Activated T-helper 2 cell treated with anti-CD3 and anti-CD28 coated beads, Interferon-gamma antibody, Interleukin-2, Interleukin-4, amounts not matched to agents 10 μg/mL and 5 μg/mL and 100 μg/mL, durations not matched to agents 14 hours and 24 hours and 36 hours (primary cell): ENCODE measurements around the gene ANXA11. TPM values are rescaled to one million over a fixed set of nuclear protein-coding genes. Genes with fewer than 3 reads are reported as not detected.
A peak's percentile ranks its signal among the peaks of the same experiment; 100 is the strongest.
"Not testable (repeated sequence)": the region's sequence is repeated elsewhere in the genome, so short reads cannot be mapped to it uniquely, and the experiment has no call there.

Experiments
- DNase-seq: peaks from one replicate; pipeline ENCODE4 v3.0.0; 2021; ENCODE audit warnings: low spot score
- H3K27ac Mint-ChIP-seq: one replicate; pipeline ENCODE4 v1.8.0; 2021; ENCODE audit warnings: mixed read lengths
- H3K27me3 Mint-ChIP-seq: one replicate; pipeline ENCODE4 v1.8.0; 2021; ENCODE audit warnings: low read depth, mixed read lengths
- H3K36me3 Mint-ChIP-seq: one replicate; pipeline ENCODE4 v1.8.0; 2021; ENCODE audit warnings: low read depth, mixed read lengths
- H3K4me1 Mint-ChIP-seq: one replicate; pipeline ENCODE4 v1.8.0; 2021; ENCODE audit warnings: low read depth, mixed read lengths
- H3K4me3 Mint-ChIP-seq: one replicate; pipeline ENCODE4 v1.8.0; 2021; ENCODE audit warnings: low read depth, mild to moderate bottlenecking, moderate library complexity, mixed read lengths
- H3K9me3 Mint-ChIP-seq: one replicate; pipeline ENCODE4 v1.8.0; 2021; ENCODE audit warnings: mixed read lengths
- intact Hi-C: fragments of 100-400 bp; cut with micrococcal nuclease; formaldehyde crosslinking; loops from one replicate; pipeline ENCODE4 v1.15.1; 2023
- total RNA-seq: library from RNA; stranded (reverse); gene quantifications from 2 replicates; pipeline ENCODE4 v1.2.3, GENCODE V29; 2022

ANXA11 gene
- total RNA-seq, result 251 and 264 TPM in 2 replicates

GRCh38 chr10:80205477-80206276, at the start of gene ANXA11:
TSS of gene ANXA11 (minus strand) at chr10:80205537. CDS start at chr10:80172861, 32,676 bp downstream.
- peak within 1 kb of the TSS; percentile 86 for H3K27ac Mint-ChIP-seq
- H3K36me3 Mint-ChIP-seq, result peaks cover 28% of the 10 kb centered on the region
- H3K4me3 Mint-ChIP-seq, result peak within 1 kb of the TSS; percentile 97
- no peaks in the 10 kb centered on the region for H3K27me3 Mint-ChIP-seq
- intact Hi-C loops, result loop anchor here (1.0 to 10.0 kb wide), 3 partner anchors 53 to 871 kb away; no protein-coding TSS in a partner anchor
- H3K4me1 Mint-ChIP-seq, result peaks cover 45% of the 10 kb centered on the region
- no peaks in the 10 kb centered on the region for H3K9me3 Mint-ChIP-seq
- DNase-seq, result peak; percentile 76

GRCh38 chr10:80254726-80255125, 49.4 kb upstream of the ANXA11 start:
- not testable (repeated sequence) for DNase-seq, H3K9me3 Mint-ChIP-seq, H3K27ac Mint-ChIP-seq, H3K36me3 Mint-ChIP-seq, H3K27me3 Mint-ChIP-seq, H3K4me3 Mint-ChIP-seq
- peaks cover 18% of the 10 kb centered on the region for H3K4me1 Mint-ChIP-seq
- intact Hi-C loops, result loop anchor here (5.0 to 10.0 kb wide), 2 partner anchors 52 to 750 kb away; no protein-coding TSS in a partner anchor

GRCh38 chr10:80253963-80254271, 48.6 kb upstream of the ANXA11 start:
- not testable (repeated sequence) for H3K9me3 Mint-ChIP-seq, H3K36me3 Mint-ChIP-seq, H3K4me3 Mint-ChIP-seq, DNase-seq, H3K27me3 Mint-ChIP-seq, H3K27ac Mint-ChIP-seq
- intact Hi-C loops, result loop anchor here (5.0 to 10.0 kb wide), 2 partner anchors 52 to 749 kb away; no protein-coding TSS in a partner anchor
- H3K4me1 Mint-ChIP-seq, result peaks cover 18% of the 10 kb centered on the region

- intact Hi-C loops, result loop anchor here (5.0 to 10.0 kb wide), 2 partner anchors 51 to 749 kb away; no protein-coding TSS in a partner anchor
- Mint-ChIP-seq H3K4me1 (peaks cover 18% of the 10 kb centered on the region), H3K27ac (peak overlapping the region; percentile 75), H3K36me3 (no peaks in the 10 kb centered on the region), H3K4me3 (peak overlapping the region; percentile 49), H3K27me3 (peaks cover 2% of the 10 kb centered on the region), H3K9me3 (no peaks in the 10 kb centered on the region)
- no peak for DNase-seq
Measured at GRCh38 chr10:80253266-80253962, 48.1 kb upstream of the ANXA11 start.

GRCh38 chr10:80252296-80252887, 47.1 kb upstream of the ANXA11 start:
- Mint-ChIP-seq H3K4me3 (no peak overlapping the region), H3K36me3 (no peaks in the 10 kb centered on the region), H3K4me1 (peaks cover 18% of the 10 kb centered on the region), H3K9me3 (no peaks in the 10 kb centered on the region), H3K27me3 (peaks cover 2% of the 10 kb centered on the region), H3K27ac (no peak overlapping the region)
- intact Hi-C loops, result loop anchor here (5.0 to 10.0 kb wide), 2 partner anchors 50 to 748 kb away; no protein-coding TSS in a partner anchor
- DNase-seq, result no peak

GRCh38 chr10:80251703-80252280, 46.5 kb upstream of the ANXA11 start:
- H3K9me3 Mint-ChIP-seq, H3K27ac Mint-ChIP-seq, H3K4me3 Mint-ChIP-seq, DNase-seq, H3K27me3 Mint-ChIP-seq, H3K36me3 Mint-ChIP-seq: not testable (repeated sequence)
- intact Hi-C loops, result loop anchor here (5.0 to 10.0 kb wide), 2 partner anchors 49 to 747 kb away; no protein-coding TSS in a partner anchor
- peaks cover 18% of the 10 kb centered on the region for H3K4me1 Mint-ChIP-seq

GRCh38 chr10:80250399-80250798, 45.1 kb upstream of the ANXA11 start:
- intact Hi-C loops, result loop anchor here (5.0 to 10.0 kb wide), 2 partner anchors 48 to 746 kb away; no protein-coding TSS in a partner anchor
- not testable (repeated sequence) for H3K9me3 Mint-ChIP-seq, H3K27ac Mint-ChIP-seq, H3K4me3 Mint-ChIP-seq, H3K27me3 Mint-ChIP-seq, H3K36me3 Mint-ChIP-seq, DNase-seq
- H3K4me1 Mint-ChIP-seq, result peaks cover 18% of the 10 kb centered on the region

- peaks cover 18% of the 10 kb centered on the region for H3K4me1 Mint-ChIP-seq
- not testable (repeated sequence) for H3K9me3 Mint-ChIP-seq, DNase-seq, H3K27me3 Mint-ChIP-seq, H3K27ac Mint-ChIP-seq, H3K36me3 Mint-ChIP-seq, H3K4me3 Mint-ChIP-seq
- intact Hi-C loops, result loop anchor here (5.0 to 10.0 kb wide), 2 partner anchors 48 to 745 kb away; no protein-coding TSS in a partner anchor
Measured at GRCh38 chr10:80249906-80250305, 44.6 kb upstream of the ANXA11 start.

GRCh38 chr10:80247611-80248010, 42.3 kb upstream of the ANXA11 start:
- intact Hi-C loops, DNase-seq, H3K36me3 Mint-ChIP-seq, H3K9me3 Mint-ChIP-seq, H3K4me1 Mint-ChIP-seq, H3K4me3 Mint-ChIP-seq, H3K27ac Mint-ChIP-seq: not testable (repeated sequence)
- H3K27me3 Mint-ChIP-seq, result peaks cover 17% of the 10 kb centered on the region

- H3K4me3 Mint-ChIP-seq, H3K9me3 Mint-ChIP-seq, H3K4me1 Mint-ChIP-seq, intact Hi-C loops, H3K27ac Mint-ChIP-seq, DNase-seq, H3K36me3 Mint-ChIP-seq: not testable (repeated sequence)
- H3K27me3 Mint-ChIP-seq, result peaks cover 17% of the 10 kb centered on the region
Measured at GRCh38 chr10:80244371-80244770, 39.0 kb upstream of the ANXA11 start.

GRCh38 chr10:80242341-80242740, 37.0 kb upstream of the ANXA11 start:
- H3K9me3 Mint-ChIP-seq, H3K27ac Mint-ChIP-seq, H3K4me1 Mint-ChIP-seq, intact Hi-C loops, DNase-seq, H3K4me3 Mint-ChIP-seq, H3K36me3 Mint-ChIP-seq: not testable (repeated sequence)
- H3K27me3 Mint-ChIP-seq, result peaks cover 17% of the 10 kb centered on the region

GRCh38 chr10:80236457-80236856, 31.1 kb upstream of the ANXA11 start:
- intact Hi-C loops, H3K36me3 Mint-ChIP-seq: not testable (repeated sequence)

More at GRCh38 chr10:80236457-80236856, 31.1 kb upstream of the ANXA11 start:
- not testable (repeated sequence) for H3K9me3 Mint-ChIP-seq, H3K27ac Mint-ChIP-seq, H3K4me3 Mint-ChIP-seq, H3K27me3 Mint-ChIP-seq, DNase-seq, H3K4me1 Mint-ChIP-seq
